DMS53 treated with DMSO at 0.1 percent for 48 hours (cell line): ENCODE measurements around the gene ARMH1.
A peak's percentile ranks its signal among the peaks of the same experiment; 100 is the strongest.
"Not testable (repeated sequence)": the region's sequence is repeated elsewhere in the genome, so short reads cannot be mapped to it uniquely, and the experiment has no call there.

Experiments used
- DNase-seq: peaks from one replicate; lab custom pipeline; 2025; ENCODE audit not compliant: unreplicated experiment; lab: John Stamatoyannopoulos, UW

Gene ARMH1

DNA sequence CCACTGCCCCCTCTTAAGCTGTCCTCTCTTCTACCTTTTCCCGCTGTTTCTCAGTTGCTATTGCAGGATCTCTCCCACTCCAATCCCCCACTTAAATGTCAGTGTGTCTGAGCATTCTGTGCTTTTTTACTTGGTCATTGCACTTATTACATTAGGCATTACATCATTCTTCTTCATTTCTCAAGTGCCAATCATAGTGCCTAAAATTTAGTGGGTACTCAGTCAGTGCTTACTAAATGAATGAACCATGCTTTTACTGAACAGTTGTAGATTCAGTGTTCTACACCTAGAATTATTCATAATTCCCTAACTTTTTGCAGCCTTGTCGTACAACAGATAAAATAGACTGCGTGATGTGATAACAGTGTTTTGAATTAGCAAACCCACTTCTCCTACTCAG, 19.4 kb downstream of the ARMH1 start:
- no peak for DNase-seq

GRCh38 chr1:44694863-44695478, 20.5 kb downstream of the ARMH1 start:
- no peak for DNase-seq

DNA sequence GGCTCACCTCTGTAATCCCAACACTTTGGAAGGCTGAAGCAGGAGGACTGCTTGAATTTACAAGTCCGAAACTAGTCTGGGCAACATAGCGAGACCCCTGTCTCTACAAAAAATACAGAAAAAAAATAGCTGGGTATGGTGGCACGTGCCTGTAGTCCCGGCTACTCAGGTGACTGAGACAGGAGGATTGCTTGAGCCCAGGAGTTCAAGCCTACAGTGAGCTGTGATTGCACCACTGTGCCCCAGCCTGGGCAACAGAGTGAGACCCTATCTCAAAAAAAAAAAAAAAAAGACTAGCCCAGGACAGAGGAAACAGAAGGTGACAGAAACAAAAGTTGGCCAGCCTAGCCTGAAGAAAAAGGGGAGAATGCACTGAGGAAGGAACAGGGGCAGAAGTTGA, 21.2 kb downstream of the ARMH1 start:
- DNase-seq, result no peak

DNA sequence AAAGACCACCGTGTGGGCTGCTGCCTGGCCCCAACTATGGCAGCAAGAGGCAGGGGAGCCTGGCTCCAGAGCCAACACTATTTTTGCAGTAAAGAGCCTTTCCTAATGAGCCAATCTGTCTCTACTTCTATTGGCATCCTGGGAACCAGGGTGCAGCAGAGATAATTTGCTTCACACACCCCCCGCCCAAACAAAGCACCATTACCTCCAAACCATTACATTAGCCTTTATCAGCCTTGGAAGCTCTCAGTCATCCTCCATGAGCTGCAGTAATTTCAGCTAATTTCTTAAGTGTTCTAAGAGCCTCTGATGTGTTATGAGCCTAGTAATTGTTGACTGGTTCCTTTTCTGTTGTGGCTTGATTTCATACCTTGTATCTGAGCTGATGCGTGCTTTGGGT, 21.6 kb downstream of the ARMH1 start:
- DNase-seq, result no peak

- DNase-seq, result no peak
These were observed 22.4 kb downstream of the ARMH1 start for GRCh38 chr1:44696789-44697345.

GRCh38 chr1:44698138-44698537, 23.6 kb downstream of the ARMH1 start:
- no peak for DNase-seq

GRCh38 chr1:44699375-44699774, 24.9 kb downstream of the ARMH1 start:
- not testable (repeated sequence) for DNase-seq

- no peak for DNase-seq
These were observed 26.1 kb downstream of the ARMH1 start for GRCh38 chr1:44700573-44700972.

DNA sequence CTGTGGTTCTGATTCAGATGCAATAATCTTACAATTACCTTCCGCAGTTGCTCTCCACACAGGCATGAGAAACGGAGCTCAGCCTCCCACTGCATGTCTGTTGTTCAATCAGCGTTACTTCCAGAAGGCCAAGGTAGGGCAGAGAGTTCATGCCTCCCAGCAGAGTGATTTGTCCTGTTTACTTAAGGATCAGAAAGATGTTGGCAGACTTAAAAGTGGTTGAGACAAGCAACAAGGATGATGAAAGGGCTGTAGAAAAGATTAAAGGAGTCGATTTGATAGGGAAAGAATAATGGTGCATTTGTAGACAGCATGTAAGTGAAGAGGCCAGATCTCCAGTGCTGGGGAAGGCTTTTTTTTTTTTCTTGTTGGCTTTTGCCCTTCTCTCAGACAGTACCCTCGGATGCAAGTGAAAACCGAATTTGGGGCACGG, 26.6 kb downstream of the ARMH1 start:
- no peak for DNase-seq

- DNase-seq, result no peak
These were observed 31.0 kb downstream of the ARMH1 start for GRCh38 chr1:44705470-44705869.

DNA sequence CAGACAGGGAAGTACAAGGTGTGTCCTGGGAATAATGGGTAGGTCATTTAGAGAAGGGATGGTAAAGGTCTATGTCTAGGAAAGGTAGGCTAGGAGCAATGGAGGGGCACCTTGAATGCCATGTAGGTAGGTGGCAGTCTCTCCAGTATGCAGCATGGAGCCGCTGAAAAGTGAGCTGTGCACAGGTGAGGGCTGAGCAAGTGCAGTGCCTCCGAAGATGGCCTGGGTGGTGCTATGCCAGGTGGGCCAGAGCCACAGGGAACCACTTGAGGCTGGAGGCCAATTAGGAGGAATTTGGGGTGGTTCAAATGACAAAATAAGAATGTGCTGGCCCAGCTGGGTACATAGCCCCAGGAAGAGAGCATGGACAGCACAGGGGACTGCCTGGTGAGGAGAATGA, 31.4 kb downstream of the ARMH1 start:
- no peak for DNase-seq

- DNase-seq, result no peak
These were observed 32.8 kb downstream of the ARMH1 start for GRCh38 chr1:44707112-44707881.

- no peak for DNase-seq
These were observed 33.7 kb downstream of the ARMH1 start for GRCh38 chr1:44707959-44708831.

DNA sequence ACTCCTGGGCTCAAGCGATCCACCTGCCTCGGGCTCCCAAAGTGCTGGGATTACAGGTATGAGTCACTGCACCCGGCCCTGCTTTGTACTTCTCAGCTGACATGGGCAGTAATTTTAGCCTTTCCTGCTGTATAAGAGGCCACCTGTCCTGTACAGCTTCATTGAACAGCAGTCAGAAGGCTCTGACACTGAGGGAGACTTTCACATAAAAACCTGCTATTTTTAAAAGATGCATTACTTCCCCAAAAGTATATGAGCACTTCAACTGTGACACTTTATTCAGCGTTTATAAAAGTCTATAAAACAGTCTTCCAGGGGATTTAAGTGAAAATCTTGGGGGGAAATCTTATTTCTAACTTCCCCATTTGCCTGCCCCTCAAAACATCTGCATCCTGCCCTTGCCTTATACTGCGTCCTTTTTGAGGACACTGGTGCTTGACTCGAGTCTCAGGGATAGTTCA, 38.8 kb downstream of the ARMH1 start:
- peak; percentile 90 for DNase-seq

DNA sequence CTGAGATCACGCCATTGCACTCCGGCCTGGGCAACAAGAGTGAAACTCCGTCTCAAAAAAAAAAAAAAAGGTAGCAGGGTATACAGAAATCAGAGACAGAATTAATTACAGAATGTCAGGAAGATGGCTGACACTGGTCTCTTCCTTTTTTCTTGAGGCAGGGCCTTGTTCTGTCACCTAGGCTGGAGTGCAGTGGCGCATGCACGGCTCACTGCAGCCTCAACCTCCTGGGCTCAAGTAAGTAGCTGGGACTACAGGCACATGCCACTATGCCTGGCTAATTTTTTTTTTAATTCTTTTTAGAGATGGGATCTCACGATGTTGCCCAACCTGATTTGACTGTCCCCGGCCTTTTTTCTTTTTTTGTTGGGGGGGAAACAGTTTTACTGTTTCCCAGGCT, 40.0 kb downstream of the ARMH1 start:
- DNase-seq, result no peak

DNA sequence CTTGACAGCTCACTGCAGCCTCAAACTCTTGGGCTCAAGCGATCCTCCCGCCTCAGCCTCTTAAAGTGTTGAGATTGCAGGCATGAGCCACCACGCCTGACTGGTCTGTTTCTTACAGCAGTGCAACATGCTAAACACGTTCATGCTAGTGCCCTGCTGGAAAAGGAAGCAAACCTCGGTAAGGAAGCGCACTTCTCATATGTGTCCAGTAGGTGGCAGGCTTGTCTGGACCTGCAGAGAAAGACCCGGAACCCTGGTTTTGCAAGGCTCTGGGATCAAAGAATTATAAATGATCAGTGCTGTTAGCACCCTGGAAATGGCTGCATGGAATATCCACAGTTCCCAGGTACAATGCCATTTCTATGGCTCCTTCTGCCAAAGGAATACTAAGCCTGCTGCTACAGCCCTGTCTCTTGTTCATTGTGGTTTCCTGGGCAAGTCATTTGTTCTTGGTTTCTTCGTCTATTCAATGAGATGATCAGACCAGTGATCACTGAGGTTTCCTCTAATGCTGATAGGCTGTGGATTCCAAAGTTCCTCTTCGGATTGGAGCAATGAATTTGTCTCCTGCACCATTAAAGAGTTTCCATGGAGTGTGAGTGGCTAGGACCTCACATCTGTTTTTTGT, 40.5 kb downstream of the ARMH1 start:
- DNase-seq, result peak; percentile 84

- no peak for DNase-seq
These were observed 42.6 kb downstream of the ARMH1 start for GRCh38 chr1:44717156-44717555.

DNA sequence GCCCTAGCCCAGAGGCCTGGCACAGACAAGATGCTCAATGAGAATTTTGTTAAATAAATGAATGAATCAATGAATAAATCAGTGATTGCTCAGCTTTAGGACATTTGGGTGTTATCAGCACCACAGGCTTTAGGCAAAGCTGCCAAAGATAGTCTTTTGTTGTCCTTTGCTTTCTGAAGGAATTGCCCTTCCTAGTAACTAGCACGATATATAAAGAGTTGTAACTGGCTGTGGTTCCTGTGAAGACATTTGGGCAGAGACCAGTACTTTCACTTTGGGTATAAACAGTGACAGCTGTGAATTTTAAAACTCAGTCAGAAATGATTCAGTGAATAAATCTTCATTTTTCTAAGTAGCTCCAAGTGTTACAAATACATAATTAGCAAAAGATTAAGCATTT, 43.1 kb downstream of the ARMH1 start:
- no peak for DNase-seq

GRCh38 chr1:44718091-44718490, 43.6 kb downstream of the ARMH1 start:
- DNase-seq, result no peak

DNA sequence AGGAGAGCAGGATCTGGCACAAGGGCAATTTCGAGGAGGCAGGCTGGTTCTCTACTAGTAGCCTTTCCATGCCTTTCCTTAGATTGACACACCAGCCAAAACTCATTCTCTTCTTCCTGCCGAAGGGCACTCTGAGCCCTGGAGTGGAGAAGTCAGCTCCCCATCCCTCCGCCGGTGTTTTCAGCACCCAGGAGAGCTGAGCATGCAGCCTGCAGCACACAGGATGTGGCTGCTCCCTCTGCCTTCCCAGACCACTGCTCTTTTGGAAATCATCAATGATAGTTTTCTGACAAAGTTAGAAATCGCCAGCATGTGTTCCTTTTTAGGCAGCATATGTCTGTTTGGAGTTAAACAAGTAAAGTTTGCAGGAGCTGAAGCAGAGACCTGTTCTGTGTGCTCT, 44.8 kb downstream of the ARMH1 start:
- DNase-seq, result no peak

DNA sequence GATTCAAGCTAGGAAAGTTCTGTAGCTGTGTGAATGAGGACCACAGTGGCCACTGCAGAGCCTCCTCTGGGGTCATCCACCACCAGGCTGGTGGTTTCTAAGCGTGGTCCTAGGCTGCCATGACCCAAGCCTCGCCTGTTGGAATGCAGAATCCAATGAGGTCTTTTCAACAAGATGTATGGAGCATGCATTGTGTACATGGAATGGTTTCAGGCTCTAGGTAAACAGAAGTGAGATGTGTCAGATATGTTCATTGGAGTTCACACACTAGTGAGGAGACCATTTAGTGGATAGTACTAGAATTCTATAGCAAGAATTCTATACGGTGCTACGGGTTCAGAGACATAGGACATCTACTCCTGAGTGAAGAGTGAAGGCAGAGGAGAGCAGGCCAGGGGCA, 45.8 kb downstream of the ARMH1 start:
- no peak for DNase-seq
